G401.6 (cell line): ENCODE data around the gene FMO2.

Source experiments
- FAIRE-seq: peaks from 2 replicates; lab custom pipeline; 2012; peaks lifted over from hg19 to GRCh38; lab: Jason Lieb, UNC

FMO2 gene

GRCh38 chr1:171257607-171258076 is 72.5 kb downstream of the FMO2 start:
- FAIRE-seq = no peak

- FAIRE-seq = no peak
These were observed 73.3 kb downstream of the FMO2 start for GRCh38 chr1:171258429-171258828.

DNA sequence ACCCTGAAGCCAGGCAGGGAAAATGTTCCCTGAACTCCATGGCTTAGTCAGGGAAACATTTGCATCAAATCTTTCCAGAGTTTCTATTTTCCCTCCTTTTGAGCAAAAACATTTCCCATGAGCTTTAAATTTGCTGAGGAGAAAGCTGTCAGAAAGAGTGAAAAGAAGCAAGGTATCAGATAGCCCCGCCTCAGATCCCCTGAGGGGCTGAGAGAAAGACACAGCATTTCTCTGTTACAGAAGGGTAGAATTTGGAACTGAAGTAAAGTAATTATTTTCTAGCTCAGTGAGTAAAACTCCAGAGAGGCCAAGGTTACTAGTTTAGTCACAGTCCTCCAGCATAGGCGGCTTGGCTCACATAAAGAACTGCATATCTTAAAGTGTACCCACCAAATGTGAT is 73.8 kb downstream of the FMO2 start:
- no peak for FAIRE-seq
